Measurements from ENCODE around the gene CT45A2. TPM values are rescaled to one million over a fixed set of nuclear protein-coding genes. Genes with fewer than 3 reads are reported as not detected.
"Not testable (repeated sequence)": the region's sequence is repeated elsewhere in the genome, so short reads cannot be mapped to it uniquely, and the experiment has no call there.

Gene CT45A2, protein sequence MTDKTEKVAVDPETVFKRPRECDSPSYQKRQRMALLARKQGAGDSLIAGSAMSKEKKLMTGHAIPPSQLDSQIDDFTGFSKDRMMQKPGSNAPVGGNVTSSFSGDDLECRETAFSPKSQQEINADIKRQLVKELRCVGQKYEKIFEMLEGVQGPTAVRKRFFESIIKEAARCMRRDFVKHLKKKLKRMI
- not detected for total RNA-seq
- polyA plus RNA-seq, result not detected
- long read RNA-seq, donor 1, result 0 reads
- long read RNA-seq, donor 2, result 0 reads

DNA sequence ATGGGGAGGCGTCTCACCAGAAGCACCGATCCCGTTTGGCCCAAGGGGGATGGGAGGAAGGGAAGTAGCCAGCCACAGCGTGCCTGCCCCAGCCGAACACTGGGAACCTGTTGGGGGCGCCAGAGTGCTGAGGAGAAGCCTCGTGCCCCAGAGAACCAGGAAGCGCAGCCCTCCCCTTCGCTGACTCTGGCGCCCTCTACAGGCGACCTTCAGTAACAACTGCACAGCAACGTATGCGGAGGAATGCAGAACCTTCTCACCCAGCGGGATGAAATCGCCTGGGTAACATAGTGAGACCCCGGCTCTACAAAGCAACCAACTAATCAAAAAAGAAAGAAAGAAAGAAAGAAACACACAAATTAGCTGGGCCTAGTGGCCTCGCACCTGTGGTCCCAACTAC, at the start of gene CT45A2:
CT45A2 (minus strand) TSS at position 101 of the 400 bp plus-strand sequence. CDS start 3,747 bp downstream, outside the sequence.
- H3K4me3 ChIP-seq (ENCODE audit: low read length in 2 of 2); intact Hi-C loops (cut with DNase I); H3K27me3 ChIP-seq (ENCODE audit: control insufficient read depth in 1 of 2, insufficient read depth in 2 of 2, low read length in 1 of 2); H3K4me1 ChIP-seq (ENCODE audit: control insufficient read depth in 1 of 2, insufficient read depth in 2 of 2, low read length in 2 of 2); H3K9me3 ChIP-seq (ENCODE audit: control insufficient read depth, low read length); ATAC-seq (ENCODE audit: low FRiP score); H3K36me3 ChIP-seq (ENCODE audit: control insufficient read depth in 1 of 2, insufficient read depth in 2 of 2, low read length in 1 of 2); DNase-seq; H3K27ac ChIP-seq (ENCODE audit: low read depth in 1 of 2, low read length in 2 of 2): not testable (repeated sequence)
- no CpG with 5 or more reads among the region's 17 CpGs for WGBS, 2 donors

- H3K9me3 ChIP-seq (ENCODE audit: control insufficient read depth, low read length); intact Hi-C loops (cut with DNase I): not testable (repeated sequence)
Observed at GRCh38 chrX:135854438-135854837, 34.6 kb upstream of the CT45A2 start, which contains the start of gene CT45A8. Gene CT45A8, minus strand, starts transcription at chrX:135854538. Its CDS starts 3,755 bp downstream, at chrX:135850783.

GRCh38 chrX:135837180-135837579, 17.4 kb upstream of the CT45A2 start, which contains the start of gene CT45A7:
Gene CT45A7, minus strand, starts transcription at chrX:135837280. Its CDS starts 3,747 bp downstream, at chrX:135833533.
- H3K9me3 ChIP-seq (ENCODE audit: control insufficient read depth, low read length); DNase-seq; ATAC-seq (ENCODE audit: low FRiP score); H3K27ac ChIP-seq (ENCODE audit: low read depth in 1 of 2, low read length in 2 of 2); H3K36me3 ChIP-seq (ENCODE audit: control insufficient read depth in 1 of 2, insufficient read depth in 2 of 2, low read length in 1 of 2); H3K4me1 ChIP-seq (ENCODE audit: control insufficient read depth in 1 of 2, insufficient read depth in 2 of 2, low read length in 2 of 2); intact Hi-C loops (cut with DNase I); H3K4me3 ChIP-seq (ENCODE audit: low read length in 2 of 2); H3K27me3 ChIP-seq (ENCODE audit: control insufficient read depth in 1 of 2, insufficient read depth in 2 of 2, low read length in 1 of 2): not testable (repeated sequence)
- no CpG with 5 or more reads among the region's 17 CpGs for WGBS, 2 donors

More at GRCh38 chrX:135854438-135854837, 34.6 kb upstream of the CT45A2 start, which contains the start of gene CT45A8:
- not testable (repeated sequence) for H3K4me3 ChIP-seq (ENCODE audit: low read length in 2 of 2); H3K27ac ChIP-seq (ENCODE audit: low read depth in 1 of 2, low read length in 2 of 2); ATAC-seq (ENCODE audit: low FRiP score); H3K36me3 ChIP-seq (ENCODE audit: control insufficient read depth in 1 of 2, insufficient read depth in 2 of 2, low read length in 1 of 2); H3K27me3 ChIP-seq (ENCODE audit: control insufficient read depth in 1 of 2, insufficient read depth in 2 of 2, low read length in 1 of 2); H3K4me1 ChIP-seq (ENCODE audit: control insufficient read depth in 1 of 2, insufficient read depth in 2 of 2, low read length in 2 of 2); DNase-seq
- no CpG with 5 or more reads among the region's 17 CpGs for WGBS, 2 donors

- H3K9me3 ChIP-seq (ENCODE audit: control insufficient read depth, low read length); H3K36me3 ChIP-seq (ENCODE audit: control insufficient read depth in 1 of 2, insufficient read depth in 2 of 2, low read length in 1 of 2); H3K4me3 ChIP-seq (ENCODE audit: low read length in 2 of 2); H3K4me1 ChIP-seq (ENCODE audit: control insufficient read depth in 1 of 2, insufficient read depth in 2 of 2, low read length in 2 of 2); ATAC-seq (ENCODE audit: low FRiP score); intact Hi-C loops (cut with DNase I); H3K27me3 ChIP-seq (ENCODE audit: control insufficient read depth in 1 of 2, insufficient read depth in 2 of 2, low read length in 1 of 2); H3K27ac ChIP-seq (ENCODE audit: low read depth in 1 of 2, low read length in 2 of 2); DNase-seq: not testable (repeated sequence)
- WGBS, 2 donors, result no CpG with 5 or more reads among the region's 16 CpGs
Observed at GRCh38 chrX:135802687-135803086, 17.1 kb downstream of the CT45A2 start, which contains the start of gene CT45A6. Gene CT45A6, minus strand, starts transcription at chrX:135802787. Its CDS starts 3,794 bp downstream, at chrX:135798993.

DNA sequence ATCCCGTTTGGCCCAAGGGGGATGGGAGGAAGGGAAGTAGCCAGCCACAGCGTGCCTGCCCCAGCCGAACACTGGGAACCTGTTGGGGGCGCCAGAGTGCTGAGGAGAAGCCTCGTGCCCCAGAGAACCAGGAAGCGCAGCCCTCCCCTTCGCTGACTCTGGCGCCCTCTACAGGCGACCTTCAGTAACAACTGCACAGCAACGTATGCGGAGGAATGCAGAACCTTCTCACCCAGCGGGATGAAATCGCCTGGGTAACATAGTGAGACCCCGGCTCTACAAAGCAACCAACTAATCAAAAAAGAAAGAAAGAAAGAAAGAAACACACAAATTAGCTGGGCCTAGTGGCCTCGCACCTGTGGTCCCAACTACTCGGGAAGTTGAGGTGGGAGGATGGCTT, 34.4 kb downstream of the CT45A2 start, which contains the start of gene CT45A5:
CT45A5 (minus strand) TSS at position 101 of the 400 bp plus-strand sequence. CDS start 3,774 bp downstream, outside the sequence.
- H3K27ac ChIP-seq (ENCODE audit: low read depth in 1 of 2, low read length in 2 of 2); intact Hi-C loops (cut with DNase I); H3K36me3 ChIP-seq (ENCODE audit: control insufficient read depth in 1 of 2, insufficient read depth in 2 of 2, low read length in 1 of 2); H3K9me3 ChIP-seq (ENCODE audit: control insufficient read depth, low read length); H3K4me3 ChIP-seq (ENCODE audit: low read length in 2 of 2); H3K4me1 ChIP-seq (ENCODE audit: control insufficient read depth in 1 of 2, insufficient read depth in 2 of 2, low read length in 2 of 2); ATAC-seq (ENCODE audit: low FRiP score); DNase-seq; H3K27me3 ChIP-seq (ENCODE audit: control insufficient read depth in 1 of 2, insufficient read depth in 2 of 2, low read length in 1 of 2): not testable (repeated sequence)
- WGBS, 2 donors, result no CpG with 5 or more reads among the region's 16 CpGs

DNA sequence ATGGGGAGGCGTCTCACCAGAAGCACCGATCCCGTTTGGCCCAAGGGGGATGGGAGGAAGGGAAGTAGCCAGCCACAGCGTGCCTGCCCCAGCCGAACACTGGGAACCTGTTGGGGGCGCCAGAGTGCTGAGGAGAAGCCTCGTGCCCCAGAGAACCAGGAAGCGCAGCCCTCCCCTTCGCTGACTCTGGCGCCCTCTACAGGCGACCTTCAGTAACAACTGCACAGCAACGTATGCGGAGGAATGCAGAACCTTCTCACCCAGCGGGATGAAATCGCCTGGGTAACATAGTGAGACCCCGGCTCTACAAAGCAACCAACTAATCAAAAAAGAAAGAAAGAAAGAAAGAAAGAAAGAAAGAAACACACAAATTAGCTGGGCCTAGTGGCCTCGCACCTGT, 51.7 kb downstream of the CT45A2 start, which contains the start of gene CT45A3:
CT45A3 (minus strand) TSS at position 101 of the 400 bp plus-strand sequence. CDS start 3,747 bp downstream, outside the sequence.
- ATAC-seq (ENCODE audit: low FRiP score); DNase-seq; H3K27me3 ChIP-seq (ENCODE audit: control insufficient read depth in 1 of 2, insufficient read depth in 2 of 2, low read length in 1 of 2); intact Hi-C loops (cut with DNase I); H3K4me3 ChIP-seq (ENCODE audit: low read length in 2 of 2); H3K9me3 ChIP-seq (ENCODE audit: control insufficient read depth, low read length); H3K4me1 ChIP-seq (ENCODE audit: control insufficient read depth in 1 of 2, insufficient read depth in 2 of 2, low read length in 2 of 2); H3K36me3 ChIP-seq (ENCODE audit: control insufficient read depth in 1 of 2, insufficient read depth in 2 of 2, low read length in 1 of 2); H3K27ac ChIP-seq (ENCODE audit: low read depth in 1 of 2, low read length in 2 of 2): not testable (repeated sequence)
- no CpG with 5 or more reads among the region's 17 CpGs for WGBS, 2 donors

Other genes with a start within 250 kb of the CT45A2 start
- not detected for gene CT45A1, start 106.4 kb downstream of the CT45A2 start, total RNA-seq
- gene CT45A1, start 106.4 kb downstream of the CT45A2 start, polyA plus RNA-seq, result not detected
- gene CT45A3, start 51.8 kb downstream of the CT45A2 start, total RNA-seq, result not detected
- not detected for gene CT45A3, start 51.8 kb downstream of the CT45A2 start, polyA plus RNA-seq
- gene CT45A5, start 34.5 kb downstream of the CT45A2 start, total RNA-seq, result not detected
- not detected for gene CT45A5, start 34.5 kb downstream of the CT45A2 start, polyA plus RNA-seq
- not detected for gene CT45A6, start 17.2 kb downstream of the CT45A2 start, total RNA-seq
- gene CT45A6, start 17.2 kb downstream of the CT45A2 start, polyA plus RNA-seq, result not detected
- gene CT45A7, start 17.3 kb upstream of the CT45A2 start, total RNA-seq, result not detected
- not detected for gene CT45A7, start 17.3 kb upstream of the CT45A2 start, polyA plus RNA-seq
- gene CT45A8, start 34.5 kb upstream of the CT45A2 start, total RNA-seq, result not detected
- gene CT45A8, start 34.5 kb upstream of the CT45A2 start, polyA plus RNA-seq, result not detected
- not detected for gene CT45A9, start 51.8 kb upstream of the CT45A2 start, total RNA-seq
- gene CT45A9, start 51.8 kb upstream of the CT45A2 start, polyA plus RNA-seq, result not detected
- gene CT45A10, start 73.4 kb upstream of the CT45A2 start, total RNA-seq, result not detected
- gene CT45A10, start 73.4 kb upstream of the CT45A2 start, polyA plus RNA-seq, result not detected
- gene SAGE1, start 73.7 kb upstream of the CT45A2 start, total RNA-seq, result not detected
- gene SAGE1, start 73.7 kb upstream of the CT45A2 start, polyA plus RNA-seq, result not detected
- gene MMGT1, start 154.0 kb upstream of the CT45A2 start, total RNA-seq, result 10 to 100 TPM; 27.8 to 33.1 TPM
- 10 to 100 TPM; 19.3 to 25.3 TPM for gene MMGT1, start 154.0 kb upstream of the CT45A2 start, polyA plus RNA-seq
- gene SLC9A6, start 165.4 kb upstream of the CT45A2 start, total RNA-seq, result 10 to 100 TPM; 14.7 to 17.2 TPM
- 10 to 100 TPM in 1 of 2 donors, 1 to 10 TPM in 1; 7.0 to 16.7 TPM for gene SLC9A6, start 165.4 kb upstream of the CT45A2 start, polyA plus RNA-seq